ENCODE results near the gene WDR91. TPM values are rescaled to one million over a fixed set of nuclear protein-coding genes. Genes with fewer than 3 reads are reported as not detected.

The WDR91 gene
- polyA plus RNA-seq, 2 of the 4 experiments (the other 2 are of a cell fraction) = 5.1 to 5.3 TPM

- TF ChIP-seq CHD2 (IDR thresholded peaks at IDR 0.05; ENCODE audit: low read length, partially characterized antibody) (no peak), HOXB13 (CRISPR knock-in tag; IDR thresholded peaks at IDR 0.05; ENCODE audit: low read depth) (no peak), NR3C1 (IDR thresholded peaks at IDR 0.05) (no peak), SMC3 (IDR thresholded peaks at IDR 0.05) (0 out of 3 replicates have a peak, but pooled peaks have one; percentile 30), TP53 (CRISPR knock-in tag; IDR thresholded peaks at IDR 0.05) (no peak), RNF2 (IDR thresholded peaks at IDR 0.05; ENCODE audit: borderline replicate concordance, low read depth) (no peak), BHLHE40 (IDR thresholded peaks at IDR 0.05; ENCODE audit: low read depth, low read length) (no peak), MAFK (IDR thresholded peaks at IDR 0.05; ENCODE audit: partially characterized antibody) (peak; percentile 54), POLR2AphosphoS2 (conservative IDR thresholded peaks at IDR 0.05; ENCODE audit: low read length) (no peak), JUNB (IDR thresholded peaks at IDR 0.05) (no peak), JUN (IDR thresholded peaks at IDR 0.05) (peak in 1 of 2 experiments; percentile 4; a peak in 1 of 5 replicates)
- TF ChIP-seq, protein P1, sequence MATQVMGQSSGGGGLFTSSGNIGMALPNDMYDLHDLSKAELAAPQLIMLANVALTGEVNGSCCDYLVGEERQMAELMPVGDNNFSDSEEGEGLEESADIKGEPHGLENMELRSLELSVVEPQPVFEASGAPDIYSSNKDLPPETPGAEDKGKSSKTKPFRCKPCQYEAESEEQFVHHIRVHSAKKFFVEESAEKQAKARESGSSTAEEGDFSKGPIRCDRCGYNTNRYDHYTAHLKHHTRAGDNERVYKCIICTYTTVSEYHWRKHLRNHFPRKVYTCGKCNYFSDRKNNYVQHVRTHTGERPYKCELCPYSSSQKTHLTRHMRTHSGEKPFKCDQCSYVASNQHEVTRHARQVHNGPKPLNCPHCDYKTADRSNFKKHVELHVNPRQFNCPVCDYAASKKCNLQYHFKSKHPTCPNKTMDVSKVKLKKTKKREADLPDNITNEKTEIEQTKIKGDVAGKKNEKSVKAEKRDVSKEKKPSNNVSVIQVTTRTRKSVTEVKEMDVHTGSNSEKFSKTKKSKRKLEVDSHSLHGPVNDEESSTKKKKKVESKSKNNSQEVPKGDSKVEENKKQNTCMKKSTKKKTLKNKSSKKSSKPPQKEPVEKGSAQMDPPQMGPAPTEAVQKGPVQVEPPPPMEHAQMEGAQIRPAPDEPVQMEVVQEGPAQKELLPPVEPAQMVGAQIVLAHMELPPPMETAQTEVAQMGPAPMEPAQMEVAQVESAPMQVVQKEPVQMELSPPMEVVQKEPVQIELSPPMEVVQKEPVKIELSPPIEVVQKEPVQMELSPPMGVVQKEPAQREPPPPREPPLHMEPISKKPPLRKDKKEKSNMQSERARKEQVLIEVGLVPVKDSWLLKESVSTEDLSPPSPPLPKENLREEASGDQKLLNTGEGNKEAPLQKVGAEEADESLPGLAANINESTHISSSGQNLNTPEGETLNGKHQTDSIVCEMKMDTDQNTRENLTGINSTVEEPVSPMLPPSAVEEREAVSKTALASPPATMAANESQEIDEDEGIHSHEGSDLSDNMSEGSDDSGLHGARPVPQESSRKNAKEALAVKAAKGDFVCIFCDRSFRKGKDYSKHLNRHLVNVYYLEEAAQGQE (IDR thresholded peaks at IDR 0.05) = no peak
- TF ChIP-seq, protein P2, sequence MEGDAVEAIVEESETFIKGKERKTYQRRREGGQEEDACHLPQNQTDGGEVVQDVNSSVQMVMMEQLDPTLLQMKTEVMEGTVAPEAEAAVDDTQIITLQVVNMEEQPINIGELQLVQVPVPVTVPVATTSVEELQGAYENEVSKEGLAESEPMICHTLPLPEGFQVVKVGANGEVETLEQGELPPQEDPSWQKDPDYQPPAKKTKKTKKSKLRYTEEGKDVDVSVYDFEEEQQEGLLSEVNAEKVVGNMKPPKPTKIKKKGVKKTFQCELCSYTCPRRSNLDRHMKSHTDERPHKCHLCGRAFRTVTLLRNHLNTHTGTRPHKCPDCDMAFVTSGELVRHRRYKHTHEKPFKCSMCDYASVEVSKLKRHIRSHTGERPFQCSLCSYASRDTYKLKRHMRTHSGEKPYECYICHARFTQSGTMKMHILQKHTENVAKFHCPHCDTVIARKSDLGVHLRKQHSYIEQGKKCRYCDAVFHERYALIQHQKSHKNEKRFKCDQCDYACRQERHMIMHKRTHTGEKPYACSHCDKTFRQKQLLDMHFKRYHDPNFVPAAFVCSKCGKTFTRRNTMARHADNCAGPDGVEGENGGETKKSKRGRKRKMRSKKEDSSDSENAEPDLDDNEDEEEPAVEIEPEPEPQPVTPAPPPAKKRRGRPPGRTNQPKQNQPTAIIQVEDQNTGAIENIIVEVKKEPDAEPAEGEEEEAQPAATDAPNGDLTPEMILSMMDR (IDR thresholded peaks at IDR 0.05) = peak; percentile 55
Measured at GRCh38 chr7:135169141-135169963, 42.0 kb downstream of the WDR91 start (continued).

GRCh38 chr7:135168489-135169140 lies 42.7 kb downstream of the WDR91 start:
- DNase-seq (ENCODE audit: low read depth in 1 of 2, low spot score in 1 of 2) = no peak
- no peak for ATAC-seq
- no peaks in the 10 kb centered on the region for H3K9me3 ChIP-seq
- FAIRE-seq = no peak
- 81% methylated on average over 13 of the region's 13 CpGs for WGBS (ENCODE audit: missing lambda C conversion rate)
- peak overlapping the region; percentile 96 to 99; a peak in 5 of 6 replicates for H3K27ac ChIP-seq
- POLR2A ChIA-PET = interaction anchor here (0.9 to 1.8 kb wide), 3 partner anchors 180 to 479 kb away, joined by 3 to 7 read pairs (median 4); partner anchors contain the start of gene AGBL3
- CTCF ChIA-PET = interaction anchor here (0.7 to 4.0 kb wide), 8 partner anchors 10 to 535 kb away, joined by 3 to 31 read pairs (median 6); partner anchors contain the start of genes AGBL3 and TMEM140
- H3K4me2 ChIP-seq = peak overlapping the region; percentile 94
- no peak for TF ChIP-seq KDM5A (IDR thresholded peaks at IDR 0.05)
- TF ChIP-seq JUN (IDR thresholded peaks at IDR 0.05) = peak in 1 of 2 experiments; percentile 5; a peak in 1 of 5 replicates
- H3K4me3 ChIP-seq = peak overlapping the region; percentile 87
- H3K4me1 ChIP-seq = peaks cover 25% of the 10 kb centered on the region

- Histone ChIP-seq H3K27ac (peak overlapping the region in 1 of 2 experiments; percentile 99; a peak in 3 of 6 replicates), H3K4me1 (peaks cover 25% of the 10 kb centered on the region), H3K4me3 (no peak overlapping the region), H3K9me3 (no peaks in the 10 kb centered on the region), H3K4me2 (peak overlapping the region; percentile 94)
- ATAC-seq (no peak), FAIRE-seq (no peak), DNase-seq (ENCODE audit: low read depth in 1 of 2, low spot score in 1 of 2) (no peak)
- POLR2A ChIA-PET = no interaction called here
- 68% methylated on average over 6 of the region's 9 CpGs for WGBS (ENCODE audit: missing lambda C conversion rate)
- TF ChIP-seq FOSL2 (IDR thresholded peaks at IDR 0.05) = no peak
- TF ChIP-seq FOSL2 (CRISPR knock-in tag; IDR thresholded peaks at IDR 0.05) = no peak
- TF ChIP-seq KDM5A (IDR thresholded peaks at IDR 0.05) = no peak
- no peak for TF ChIP-seq RAD21 (conservative IDR thresholded peaks at IDR 0.05 in 1 of 2, IDR thresholded peaks at IDR 0.05 in 1 of 2)
- TF ChIP-seq TFCP2L1 (CRISPR knock-in tag; IDR thresholded peaks at IDR 0.05) = no peak
- no peak for TF ChIP-seq HEYL (CRISPR knock-in tag; IDR thresholded peaks at IDR 0.05)
- CTCF ChIA-PET = interaction anchor here (1.1 to 3.7 kb wide), 3 partner anchors 9 to 534 kb away, joined by 3 to 31 read pairs (median 6); partner anchors contain the start of gene TMEM140
Measured at GRCh38 chr7:135168001-135168400, 43.3 kb downstream of the WDR91 start.
